Loucy (cell line): ENCODE data around the gene ZNF423.

Source experiments
- H2AFZ ChIP-seq: fragments of 200-600 bp; sonication (generic); 2 replicates; pipeline ENCODE4 v1.6.0; 2016; ENCODE audit warnings: antibody characterized with exemption, mild to moderate bottlenecking, low read length, moderate library complexity
- H3F3A ChIP-seq: fragments of 200-600 bp; 2 replicates; pipeline ENCODE4 v1.6.0; 2016; ENCODE audit warnings: antibody characterized with exemption, low read depth, mild to moderate bottlenecking
- H3K27me3 ChIP-seq: fragments of 200-600 bp; sonication (generic); 2 replicates; pipeline ENCODE4 v1.6.1; 2014; ENCODE audit warnings: low read length, mild to moderate bottlenecking; ENCODE audit not compliant: insufficient read depth, poor library complexity, severe bottlenecking
- H3K36me3 ChIP-seq: fragments of 200-600 bp; sonication (generic); 2 replicates; pipeline ENCODE4 v1.6.1; 2016; ENCODE audit warnings: low read length; ENCODE audit not compliant: insufficient read depth
- H3K4me1 ChIP-seq: fragments of 200-600 bp; sonication (generic); 2 replicates; pipeline ENCODE4 v1.5.1; 2014; ENCODE audit warnings: low read length, mild to moderate bottlenecking; ENCODE audit not compliant: insufficient read depth, poor library complexity, severe bottlenecking
- H3K4me2 ChIP-seq: fragments of 200-600 bp; sonication (generic); 2 replicates; pipeline ENCODE4 v1.6.0; 2014; ENCODE audit warnings: antibody characterized with exemption, low read length, low read depth, mild to moderate bottlenecking; ENCODE audit not compliant: poor library complexity, severe bottlenecking
- H3K4me3 ChIP-seq: fragments of 200-600 bp; sonication (generic); 2 replicates; pipeline ENCODE4 v1.5.1; 2014; ENCODE audit warnings: low read length, mild to moderate bottlenecking, mixed read lengths; ENCODE audit not compliant: poor library complexity, severe bottlenecking
- H3K79me2 ChIP-seq: fragments of 200-600 bp; sonication (generic); 2 replicates; pipeline ENCODE4 v1.6.1; 2014; ENCODE audit warnings: low read length; ENCODE audit not compliant: insufficient read depth
- H3K9ac ChIP-seq: fragments of 200-600 bp; sonication (generic); 2 replicates; pipeline ENCODE4 v1.6.0; 2014; ENCODE audit warnings: mild to moderate bottlenecking, low read depth, low read length, moderate library complexity; ENCODE audit not compliant: poor library complexity, severe bottlenecking
- H3K9me2 ChIP-seq: fragments of 200-600 bp; sonication (generic); replicated peaks from 2 replicates; pipeline ENCODE4 v1.6.1; 2016; ENCODE audit warnings: low read depth, low read length, mixed read lengths
- H3K9me3 ChIP-seq: fragments of 200-600 bp; sonication (generic); 2 replicates; pipeline ENCODE4 v1.6.1; 2014; ENCODE audit warnings: mild to moderate bottlenecking, antibody characterized with exemption, low read length, low read depth; ENCODE audit not compliant: insufficient read depth
- H4K20me1 ChIP-seq: fragments of 200-600 bp; sonication (generic); 2 replicates; pipeline ENCODE4 v1.6.0; 2014; ENCODE audit warnings: antibody characterized with exemption, low read length, mild to moderate bottlenecking; ENCODE audit not compliant: insufficient read depth, poor library complexity, severe bottlenecking
- CTCF ChIP-seq: fragments of 200-600 bp; sonication (generic); conservative IDR thresholded peaks from 2 replicates; pipeline ENCODE4 v1.5.1; 2014; ENCODE audit warnings: mild to moderate bottlenecking, antibody characterized with exemption, low read length
- EZH2phosphoT487 ChIP-seq: fragments of 200-600 bp; IDR thresholded peaks from 2 replicates; pipeline ENCODE4 v1.6.1; 2018; ENCODE audit warnings: antibody characterized with exemption, mild to moderate bottlenecking, moderate library complexity, borderline replicate concordance

Gene ZNF423

GRCh38 chr16:49701789-49702494 lies 154.0 kb downstream of the ZNF423 start:
- no peak overlapping the region for H2AFZ ChIP-seq
- no peaks in the 10 kb centered on the region for H3K4me1 ChIP-seq
- H3F3A ChIP-seq, result no peaks in the 10 kb centered on the region
- no peaks in the 10 kb centered on the region for H3K9me3 ChIP-seq
- TF ChIP-seq EZH2phosphoT487 (no peak), CTCF (no peak)
- H3K4me2 ChIP-seq, result no peak overlapping the region
- H3K36me3 ChIP-seq, result no peaks in the 10 kb centered on the region
- no peaks in the 10 kb centered on the region for H3K27me3 ChIP-seq
- no peaks in the 10 kb centered on the region for H3K79me2 ChIP-seq
- H3K9ac ChIP-seq, result no peak overlapping the region
- H3K9me2 ChIP-seq, result no peaks in the 10 kb centered on the region
- H3K4me3 ChIP-seq, result no peak overlapping the region
- no peaks in the 10 kb centered on the region for H4K20me1 ChIP-seq

- no peaks in the 10 kb centered on the region for H3K79me2 ChIP-seq
- no peaks in the 10 kb centered on the region for H3K4me1 ChIP-seq
- no peak overlapping the region for H3K9ac ChIP-seq
- no peaks in the 10 kb centered on the region for H3F3A ChIP-seq
- H3K27me3 ChIP-seq, result no peaks in the 10 kb centered on the region
- H3K36me3 ChIP-seq, result no peaks in the 10 kb centered on the region
- TF ChIP-seq EZH2phosphoT487, result no peak
- TF ChIP-seq CTCF, result no peak
- H3K9me3 ChIP-seq, result no peaks in the 10 kb centered on the region
- H3K4me3 ChIP-seq, result no peak overlapping the region
- H2AFZ ChIP-seq, result no peak overlapping the region; the same call in 1 of the 2 replicates
- H3K4me2 ChIP-seq, result no peak overlapping the region
- no peaks in the 10 kb centered on the region for H3K9me2 ChIP-seq
- H4K20me1 ChIP-seq, result no peaks in the 10 kb centered on the region
Measured at GRCh38 chr16:49701065-49701685, 154.7 kb downstream of the ZNF423 start.

GRCh38 chr16:49700251-49701064 lies 155.5 kb downstream of the ZNF423 start:
- TF ChIP-seq CTCF (no peak), EZH2phosphoT487 (no peak)
- Histone ChIP-seq H3K27me3 (no peaks in the 10 kb centered on the region), H3K4me3 (no peak overlapping the region), H4K20me1 (no peaks in the 10 kb centered on the region), H3K36me3 (no peaks in the 10 kb centered on the region), H3K9ac (no peak overlapping the region), H3K9me2 (no peaks in the 10 kb centered on the region), H2AFZ (no peak overlapping the region; the same call in 1 of the 2 replicates), H3F3A (no peaks in the 10 kb centered on the region), H3K79me2 (no peaks in the 10 kb centered on the region), H3K4me1 (no peaks in the 10 kb centered on the region), H3K9me3 (no peaks in the 10 kb centered on the region), H3K4me2 (no peak overlapping the region)
